IMR-90 (cell line): ENCODE measurements around the gene ARMH4. TPM values are rescaled to one million over a fixed set of nuclear protein-coding genes. Genes with fewer than 3 reads are reported as not detected.

Experiments used
- ATAC-seq: fragments of 200-7000 bp; cut with Tn5 transposase; 2 replicates; pipeline ENCODE4 v1.9.1; 2020; ENCODE audit warnings: low read depth, mild to moderate bottlenecking, moderate library complexity
- BruUV-seq: library from RNA; stranded (reverse); fragments of 400-500 nt; replicated peaks from 2 replicates; lab custom pipeline; 2021; lab: Mats Ljungman, UMichigan
- CTCF ChIA-PET: fragments of 300-600 bp; formaldehyde crosslinking; extraction: SDS; loops from one replicate; lab custom pipeline; 2021; ENCODE audit warnings: antibody characterized with exemption; lab: Yijun Ruan, JAX
- POLR2A ChIA-PET: fragments of 300-600 bp; sonication (Branson Sonifier 250); formaldehyde crosslinking; loops from one replicate; lab custom pipeline; 2022; ENCODE audit warnings: antibody characterized with exemption; ENCODE audit not compliant: unreplicated experiment; lab: Charles Lee
- DNase-seq: peaks from one replicate; pipeline ENCODE4 v3.0.0; 2013
- H2AFZ ChIP-seq: replicated peaks from 2 replicates; pipeline ENCODE3; 2013; ENCODE audit warnings: low read length, mild to moderate bottlenecking; ENCODE audit not compliant: poor library complexity
- H2AK5ac ChIP-seq: 2 replicates; pipeline ENCODE4 v1.6.1; 2013; ENCODE audit warnings: low read depth, low read length, inconsistent platforms
- H2AK9ac ChIP-seq: replicated peaks from 2 replicates; pipeline ENCODE3; 2013; ENCODE audit warnings: mild to moderate bottlenecking, low read depth, low read length, moderate library complexity; ENCODE audit not compliant: poor library complexity
- H2BK120ac ChIP-seq: 2 replicates; pipeline ENCODE4 v1.6.1; 2013; ENCODE audit warnings: low read depth, low read length, inconsistent platforms
- H2BK15ac ChIP-seq: 3 replicates; pipeline ENCODE4 v1.6.1; 2013; ENCODE audit warnings: low read depth, low read length, inconsistent platforms
- H2BK20ac ChIP-seq: 2 replicates; pipeline ENCODE4 v1.6.1; 2013; ENCODE audit warnings: low read depth, mild to moderate bottlenecking, inconsistent platforms, low read length, moderate library complexity
- H2BK5ac ChIP-seq: 2 replicates; pipeline ENCODE4 v1.6.1; 2013; ENCODE audit warnings: mild to moderate bottlenecking, low read depth, low read length, inconsistent platforms; ENCODE audit not compliant: poor library complexity, severe bottlenecking
- H3K14ac ChIP-seq: replicated peaks from 2 replicates; pipeline ENCODE4 v1.6.1; 2013; ENCODE audit warnings: low read depth, low read length, inconsistent platforms
- H3K18ac ChIP-seq: 2 replicates; pipeline ENCODE4 v1.6.1; 2013; ENCODE audit warnings: low read depth, low read length, control low read depth
- H3K23ac ChIP-seq: 2 replicates; pipeline ENCODE4 v1.6.1; 2013; ENCODE audit warnings: low read depth, low read length, inconsistent platforms
- H3K27ac ChIP-seq: 2 replicates; pipeline ENCODE4 v1.5.1; 2013; ENCODE audit warnings: mild to moderate bottlenecking, control low read depth, low read length; ENCODE audit not compliant: insufficient read depth
- H3K27me3 ChIP-seq: 2 replicates; pipeline ENCODE4 v1.6.1; 2013; ENCODE audit warnings: low read length; ENCODE audit not compliant: control insufficient read depth, insufficient read depth
- H3K36me3 ChIP-seq: 2 replicates; pipeline ENCODE4 v1.6.1; 2013; ENCODE audit warnings: low read length, mixed read lengths; ENCODE audit not compliant: control insufficient read depth, insufficient read depth
- H3K4ac ChIP-seq: 2 replicates; pipeline ENCODE4 v1.6.1; 2013; ENCODE audit warnings: low read depth, low read length, inconsistent platforms
- H3K4me1 ChIP-seq: 2 replicates; pipeline ENCODE4 v1.6.1; 2013; ENCODE audit warnings: low read length, mixed read lengths; ENCODE audit not compliant: control insufficient read depth, insufficient read depth
- H3K4me2 ChIP-seq: 2 replicates; pipeline ENCODE4 v1.6.1; 2013; ENCODE audit warnings: low read depth, mild to moderate bottlenecking, control low read depth, low read length, moderate library complexity
- H3K4me3 ChIP-seq: 2 replicates; pipeline ENCODE4 v1.5.1; 2013; ENCODE audit warnings: low read depth, mild to moderate bottlenecking, control low read depth, low read length, moderate library complexity; ENCODE audit not compliant: insufficient read depth
- H3K56ac ChIP-seq: 2 replicates; pipeline ENCODE4 v1.6.1; 2013; ENCODE audit warnings: low read length, inconsistent platforms; ENCODE audit not compliant: insufficient read depth; ENCODE audit errors: extremely low read depth
- H3K79me1 ChIP-seq, 2 experiments: 2 replicates each; pipeline ENCODE4 v1.6.1; 2013; ENCODE audit warnings: low read length in 2 of 2, inconsistent platforms in 1 of 2, low read depth in 1 of 2
- H3K9ac ChIP-seq: 2 replicates; pipeline ENCODE4 v1.6.1; 2013; ENCODE audit warnings: low read depth, low read length, control low read depth
- H3K9me1 ChIP-seq: 2 replicates; pipeline ENCODE4 v1.6.1; 2013; ENCODE audit warnings: low read length, inconsistent platforms; ENCODE audit not compliant: insufficient read depth
- H3K9me3 ChIP-seq: 2 replicates; pipeline ENCODE4 v1.6.1; 2013; ENCODE audit warnings: low read length; ENCODE audit not compliant: control insufficient read depth, insufficient read depth
- H4K20me1 ChIP-seq: 2 replicates; pipeline ENCODE4 v1.6.1; 2013; ENCODE audit warnings: low read length, inconsistent platforms; ENCODE audit not compliant: insufficient read depth
- H4K5ac ChIP-seq: 2 replicates; pipeline ENCODE4 v1.6.1; 2013; ENCODE audit warnings: mild to moderate bottlenecking, low read depth, low read length, control low read depth
- H4K8ac ChIP-seq, 2 experiments: 2 replicates each; pipeline ENCODE4 v1.6.1; 2013; ENCODE audit warnings: low read depth in 2 of 2, low read length in 2 of 2, control low read depth in 1 of 2, inconsistent platforms in 1 of 2
- H4K91ac ChIP-seq: 2 replicates; pipeline ENCODE4 v1.6.1; 2013; ENCODE audit warnings: low read depth, low read length, inconsistent platforms; ENCODE audit not compliant: insufficient read depth
- BHLHE40 ChIP-seq: fragments of 150-350 bp; IDR thresholded peaks from 2 replicates; pipeline ENCODE4 v1.6.1; 2016; ENCODE audit warnings: mild to moderate bottlenecking, low read depth, low read length
- CHD1 ChIP-seq: IDR thresholded peaks from 2 replicates; pipeline ENCODE4 v1.6.1; 2012; ENCODE audit warnings: low read depth, low read length, improper control_type of control experiment
- MAFK ChIP-seq: IDR thresholded peaks from 2 replicates; pipeline ENCODE4 v1.6.1; 2012; ENCODE audit warnings: low read depth, low read length, improper control_type of control experiment
- MAZ ChIP-seq: IDR thresholded peaks from 2 replicates; pipeline ENCODE4 v1.6.1; 2012; ENCODE audit warnings: low read depth, mild to moderate bottlenecking, low read length, improper control_type of control experiment, moderate library complexity, borderline replicate concordance
- RAD21 ChIP-seq: IDR thresholded peaks from 2 replicates; pipeline ENCODE4 v1.6.1; 2012; ENCODE audit warnings: low read length, improper control_type of control experiment
- RCOR1 ChIP-seq: IDR thresholded peaks from 2 replicates; pipeline ENCODE4 v1.6.1; 2012; ENCODE audit warnings: mild to moderate bottlenecking, low read length, improper control_type of control experiment; ENCODE audit not compliant: insufficient replicate concordance
- SMC3 ChIP-seq: fragments of 150-350 bp; IDR thresholded peaks from 2 replicates; pipeline ENCODE4 v1.6.1; 2016; ENCODE audit warnings: low read depth, mild to moderate bottlenecking, antibody characterized with exemption, low read length, moderate library complexity
- WGBS, 2 experiments: methylation state at CpG; one replicate each; pipeline versions ENCODE4 v1.1.5 to v1.1.7; 2013; ENCODE audit warnings: missing lambda C conversion rate in 2 of 2; ENCODE audit not compliant: insufficient read length in 1 of 2; ENCODE audit errors: extremely low coverage in 2 of 2; 5-methylcytosine and 5-hydroxymethylcytosine counted together
- dilution Hi-C: fragments of 300-500 bp; cut with HindIII; formaldehyde crosslinking; loops from one replicate; pipeline ENCODE4 v1.14.3; 2018; ENCODE audit warnings: low sequenced_read_pairs; ENCODE audit not compliant: unreplicated experiment
- in situ Hi-C: fragments of 300-500 bp; cut with MboI; formaldehyde crosslinking; loops from 3 replicates; pipeline ENCODE4 v1.14.3; 2019; ENCODE audit warnings: low sequenced_read_pairs, inconsistent platforms, mixed read lengths
- intact Hi-C: fragments of 100-400 bp; cut with micrococcal nuclease; formaldehyde crosslinking; loops from 2 replicates; pipeline ENCODE4 v1.10.0; 2022
- polyA plus RNA-seq, 3 experiments: library from polyadenylated mRNA; depleted of rRNA; stranded (reverse); fragments of >200 nt; gene quantifications; 2 replicates each; pipeline ENCODE4 v1.2.3, GENCODE V29; 2012; ENCODE audit warnings: low replicate concordance in 1 of 3
- total RNA-seq: library from RNA; depleted of rRNA; stranded (reverse); fragments of >200 nt; gene quantifications from 2 replicates; pipeline ENCODE4 v1.2.3, GENCODE V29; 2012

The ARMH4 gene
- total and polyA plus RNA-seq, 2 of the 4 experiments (the other 2 are of a cell fraction) = 4.6 to 5.6 TPM

GRCh38 chr14:58138714-58139482 is 13.1 kb downstream of the ARMH4 start:
- intact Hi-C loops = loop anchor here (1.0 kb wide), 1 partner anchor 22 kb away; no protein-coding TSS in a partner anchor
- CTCF ChIA-PET = no interaction called here

More at GRCh38 chr14:58138714-58139482, 13.1 kb downstream of the ARMH4 start:
- H3K27ac ChIP-seq = no peak overlapping the region
- POLR2A ChIA-PET = no interaction called here
- TF ChIP-seq RCOR1 (no peak), SMC3 (no peak), BHLHE40 (no peak), RAD21 (no peak), MAFK (no peak), MAZ (no peak), CHD1 (no peak)
- H2AK9ac ChIP-seq = no peak overlapping the region
- no peak overlapping the region for H3K4me2 ChIP-seq
- H3K36me3 ChIP-seq = no peaks in the 10 kb centered on the region
- no peak overlapping the region for H2BK20ac ChIP-seq
- H3K23ac ChIP-seq = no peak overlapping the region
- H3K27me3 ChIP-seq = no peaks in the 10 kb centered on the region
- in situ Hi-C loops (no loop called here), dilution Hi-C loops (no loop called here)
- H3K9me1 ChIP-seq = no peaks in the 10 kb centered on the region
- no peak overlapping the region for H2AFZ ChIP-seq
- no peak overlapping the region for H2AK5ac ChIP-seq
- ATAC-seq (no peak), DNase-seq (no peak)
- no peaks in the 10 kb centered on the region for H3K4me1 ChIP-seq
- H2BK5ac ChIP-seq = no peak overlapping the region
- no peak overlapping the region for H4K91ac ChIP-seq
- H3K56ac ChIP-seq = no peak overlapping the region
- H3K4ac ChIP-seq = no peak overlapping the region
- 84% methylated on average over 3 of the region's 10 CpGs; no CpG with 5 or more reads in 1 of the 2 experiments for WGBS, 2 experiments
- no peak overlapping the region for H3K9ac ChIP-seq
- H3K4me3 ChIP-seq = no peak overlapping the region
- H2BK120ac ChIP-seq = no peak overlapping the region
- no peaks in the 10 kb centered on the region for H3K79me1 ChIP-seq
- no peak overlapping the region for H2BK15ac ChIP-seq
- H4K5ac ChIP-seq = no peak overlapping the region
- H4K8ac ChIP-seq = no peak overlapping the region
- no peak overlapping the region for H3K14ac ChIP-seq
- no peak overlapping the region for H3K18ac ChIP-seq
- BruUV-seq = no TSS peak
- H4K20me1 ChIP-seq = no peaks in the 10 kb centered on the region
- no peaks in the 10 kb centered on the region for H3K9me3 ChIP-seq
